ENCODE data around the gene FRAT2. TPM values are rescaled to one million over a fixed set of nuclear protein-coding genes. Genes with fewer than 3 reads are reported as not detected.

The FRAT2 gene
- total and polyA plus RNA-seq, 2 of the 13 experiments (the other 11 are each of a cell fraction or from before 2014, with no cell fraction given): 7.2 to 14.1 TPM

DNA sequence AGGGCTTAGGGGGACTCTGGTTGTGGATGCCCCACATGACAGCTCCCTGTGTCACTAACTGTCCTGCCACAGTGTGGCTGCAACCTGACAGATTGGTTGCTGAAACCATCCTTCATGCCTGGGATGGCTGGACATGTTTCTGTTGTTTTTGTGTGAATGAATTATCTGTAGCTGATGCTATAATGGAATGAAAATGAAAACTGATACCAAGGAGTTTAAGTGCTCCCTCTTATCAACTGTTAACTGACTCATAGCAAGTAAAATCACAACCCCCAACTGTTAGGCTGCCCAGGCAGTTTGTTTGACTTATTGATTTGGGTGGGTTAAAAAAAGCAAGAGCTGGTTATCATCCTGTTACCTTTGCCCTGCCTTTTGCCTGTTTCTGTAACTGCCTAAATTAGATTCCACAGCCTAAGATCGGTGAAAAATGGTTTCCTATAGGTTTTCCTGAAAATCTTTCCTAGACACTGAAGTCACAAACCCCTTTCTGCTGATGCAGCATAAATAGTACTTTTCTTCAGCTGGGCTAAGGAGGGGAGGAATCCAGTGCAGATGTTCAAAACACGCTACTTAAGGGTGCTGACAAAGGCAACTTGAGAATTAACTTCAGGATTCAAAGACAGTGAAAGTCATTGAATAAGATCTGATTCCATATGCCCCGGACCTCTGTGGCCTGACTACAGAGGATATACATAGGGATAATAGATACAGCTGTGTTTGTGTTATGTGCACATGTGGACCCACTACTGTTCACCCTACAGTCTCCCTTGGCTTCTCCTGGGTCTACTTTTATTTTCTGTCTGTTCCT, 5.7 kb downstream of the FRAT2 start (continued):
- TF ChIP-seq SP2 (CRISPR knock-in tag; IDR thresholded peaks at IDR 0.05): no peak
- no peak for TF ChIP-seq JARID2 (CRISPR knock-in tag; IDR thresholded peaks at IDR 0.05; ENCODE audit: insufficient replicate concordance)
- TF ChIP-seq ZNF24 (IDR thresholded peaks at IDR 0.05): no peak
- no peak for TF ChIP-seq BHLHE40 (IDR thresholded peaks at IDR 0.05; ENCODE audit: low read length)
- no peak for TF ChIP-seq ZNF17 (CRISPR knock-in tag; IDR thresholded peaks at IDR 0.05)
- TF ChIP-seq PLSCR1 (CRISPR knock-in tag; IDR thresholded peaks at IDR 0.05; ENCODE audit: borderline replicate concordance): no peak
- TF ChIP-seq AKAP8 (CRISPR knock-in tag; IDR thresholded peaks at IDR 0.05): no peak
- TF ChIP-seq ZMYM4 (CRISPR knock-in tag; IDR thresholded peaks at IDR 0.05): peak; percentile 44; the same call in 1 of the 2 replicates
- TF ChIP-seq, protein P1, sequence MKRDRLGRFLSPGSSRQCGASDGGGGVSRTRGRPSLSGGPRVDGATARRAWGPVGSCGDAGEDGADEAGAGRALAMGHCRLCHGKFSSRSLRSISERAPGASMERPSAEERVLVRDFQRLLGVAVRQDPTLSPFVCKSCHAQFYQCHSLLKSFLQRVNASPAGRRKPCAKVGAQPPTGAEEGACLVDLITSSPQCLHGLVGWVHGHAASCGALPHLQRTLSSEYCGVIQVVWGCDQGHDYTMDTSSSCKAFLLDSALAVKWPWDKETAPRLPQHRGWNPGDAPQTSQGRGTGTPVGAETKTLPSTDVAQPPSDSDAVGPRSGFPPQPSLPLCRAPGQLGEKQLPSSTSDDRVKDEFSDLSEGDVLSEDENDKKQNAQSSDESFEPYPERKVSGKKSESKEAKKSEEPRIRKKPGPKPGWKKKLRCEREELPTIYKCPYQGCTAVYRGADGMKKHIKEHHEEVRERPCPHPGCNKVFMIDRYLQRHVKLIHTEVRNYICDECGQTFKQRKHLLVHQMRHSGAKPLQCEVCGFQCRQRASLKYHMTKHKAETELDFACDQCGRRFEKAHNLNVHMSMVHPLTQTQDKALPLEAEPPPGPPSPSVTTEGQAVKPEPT (CRISPR knock-in tag; IDR thresholded peaks at IDR 0.05; ENCODE audit: low read depth): no peak
- TF ChIP-seq, protein P2, sequence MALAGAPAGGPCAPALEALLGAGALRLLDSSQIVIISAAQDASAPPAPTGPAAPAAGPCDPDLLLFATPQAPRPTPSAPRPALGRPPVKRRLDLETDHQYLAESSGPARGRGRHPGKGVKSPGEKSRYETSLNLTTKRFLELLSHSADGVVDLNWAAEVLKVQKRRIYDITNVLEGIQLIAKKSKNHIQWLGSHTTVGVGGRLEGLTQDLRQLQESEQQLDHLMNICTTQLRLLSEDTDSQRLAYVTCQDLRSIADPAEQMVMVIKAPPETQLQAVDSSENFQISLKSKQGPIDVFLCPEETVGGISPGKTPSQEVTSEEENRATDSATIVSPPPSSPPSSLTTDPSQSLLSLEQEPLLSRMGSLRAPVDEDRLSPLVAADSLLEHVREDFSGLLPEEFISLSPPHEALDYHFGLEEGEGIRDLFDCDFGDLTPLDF (CRISPR knock-in tag; IDR thresholded peaks at IDR 0.05): no peak
- TF ChIP-seq ZNF747 (CRISPR knock-in tag; IDR thresholded peaks at IDR 0.05; ENCODE audit: borderline replicate concordance): no peak
- no peak for TF ChIP-seq ZNF367 (CRISPR knock-in tag; IDR thresholded peaks at IDR 0.05; ENCODE audit: borderline replicate concordance)
- TF ChIP-seq LCORL (IDR thresholded peaks at IDR 0.05): peak; percentile 89
- TF ChIP-seq LCORL (CRISPR knock-in tag; IDR thresholded peaks at IDR 0.05): peak; percentile 86
- 0 out of 2 replicates have a peak, but pooled peaks have one; percentile 30 for TF ChIP-seq TBX3 (IDR thresholded peaks at IDR 0.05; ENCODE audit: borderline replicate concordance)
- no peak for TF ChIP-seq EED (CRISPR knock-in tag; IDR thresholded peaks at IDR 0.05)
- TF ChIP-seq ZNF382 (CRISPR knock-in tag; IDR thresholded peaks at IDR 0.05; ENCODE audit: borderline replicate concordance): no peak
- no peak for TF ChIP-seq ZMYM2 (CRISPR knock-in tag; IDR thresholded peaks at IDR 0.05)
- TF ChIP-seq ZNF549 (CRISPR knock-in tag; IDR thresholded peaks at IDR 0.05): no peak
- TF ChIP-seq CHD4 (IDR thresholded peaks at IDR 0.05; ENCODE audit: borderline replicate concordance, low read length): no peak
- no peak for TF ChIP-seq TSC22D2 (CRISPR knock-in tag; IDR thresholded peaks at IDR 0.05; ENCODE audit: borderline replicate concordance)
- TF ChIP-seq ADNP (CRISPR knock-in tag; IDR thresholded peaks at IDR 0.05): no peak
- no peak for TF ChIP-seq MATR3 (CRISPR knock-in tag; IDR thresholded peaks at IDR 0.05)
- no peak for TF ChIP-seq ZNF775 (CRISPR knock-in tag; IDR thresholded peaks at IDR 0.05; ENCODE audit: borderline replicate concordance)
- TF ChIP-seq, protein P3, sequence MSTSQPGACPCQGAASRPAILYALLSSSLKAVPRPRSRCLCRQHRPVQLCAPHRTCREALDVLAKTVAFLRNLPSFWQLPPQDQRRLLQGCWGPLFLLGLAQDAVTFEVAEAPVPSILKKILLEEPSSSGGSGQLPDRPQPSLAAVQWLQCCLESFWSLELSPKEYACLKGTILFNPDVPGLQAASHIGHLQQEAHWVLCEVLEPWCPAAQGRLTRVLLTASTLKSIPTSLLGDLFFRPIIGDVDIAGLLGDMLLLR (CRISPR knock-in tag; IDR thresholded peaks at IDR 0.05): no peak
- no peak; the same call in 1 of the 2 replicates for TF ChIP-seq SIN3A (IDR thresholded peaks at IDR 0.05; ENCODE audit: borderline replicate concordance, low read depth, low read length)
- TF ChIP-seq HNRNPUL1 (IDR thresholded peaks at IDR 0.05; ENCODE audit: low read depth, low read length): no peak
- no peak for TF ChIP-seq PHF8 (CRISPR knock-in tag; IDR thresholded peaks at IDR 0.05)
